HepG2 (cell line): Measurements from ENCODE around the gene RAC3. TPM values are rescaled to one million over a fixed set of nuclear protein-coding genes. Genes with fewer than 3 reads are reported as not detected.

Experiments
- FOXJ3 ChIP-seq: sonication (generic); formaldehyde crosslinking; IDR thresholded peaks from 2 replicates; pipeline ENCODE4 v1.4.0; 2020; ENCODE audit warnings: missing genetic modification reagents, mild to moderate bottlenecking, borderline replicate concordance
- FOXP1 ChIP-seq, 2 experiments: fragments of 450-650 bp in 1 of 2; IDR thresholded peaks; 2 replicates each; pipeline ENCODE4 v1.6.1; 2017 to 2018; ENCODE audit warnings: antibody characterized with exemption in 1 of 2
- HMG20B ChIP-seq: conservative IDR thresholded peaks from 2 replicates; pipeline ENCODE4 v1.6.1; 2016; ENCODE audit warnings: missing genetic modification reagents, missing compliant biosample characterization
- KDM5B ChIP-seq: sonication (generic); formaldehyde crosslinking; IDR thresholded peaks from 2 replicates; pipeline ENCODE4 v1.4.0; 2020; ENCODE audit warnings: missing genetic modification reagents, mild to moderate bottlenecking, borderline replicate concordance
- MED8 ChIP-seq: sonication (generic); formaldehyde crosslinking; IDR thresholded peaks from 2 replicates; pipeline ENCODE4 v1.8.1; 2023; ENCODE audit warnings: mild to moderate bottlenecking, missing genetic modification reagents; ENCODE audit not compliant: insufficient replicate concordance
- NR2F1 ChIP-seq, 2 experiments: fragments of 450-650 bp in 1 of 2; formaldehyde crosslinking in 1 of 2; IDR thresholded peaks; 2 replicates each; pipeline versions ENCODE4 v1.5.0 to v1.6.1; 2016 to 2020; ENCODE audit warnings: mild to moderate bottlenecking in 1 of 2, missing compliant biosample characterization in 1 of 2, missing genetic modification reagents in 1 of 2, moderate library complexity in 1 of 2
- POLR2A ChIP-seq, 2 experiments: IDR thresholded peaks; 2 replicates each; pipeline ENCODE4 v1.6.1; 2011; ENCODE audit warnings: low read depth in 2 of 2, low read length in 2 of 2, mild to moderate bottlenecking in 1 of 2, moderate library complexity in 1 of 2; ENCODE audit not compliant: insufficient read depth in 1 of 2
- RAD21 ChIP-seq: fragments of 450-650 bp; formaldehyde crosslinking; IDR thresholded peaks from 2 replicates; pipeline ENCODE4 v1.5.0; 2020; ENCODE audit warnings: mild to moderate bottlenecking
- RBM22 ChIP-seq: fragments of 200-400 bp; formaldehyde crosslinking; optimal IDR thresholded peaks from 2 replicates; pipeline ENCODE3; 2017; ENCODE audit warnings: mild to moderate bottlenecking, low read length, moderate library complexity
- TCF7L2 ChIP-seq: IDR thresholded peaks from 2 replicates; pipeline ENCODE4 v1.6.1; 2011; ENCODE audit warnings: mild to moderate bottlenecking, low read depth, low read length, moderate library complexity
- ZBTB8A ChIP-seq: sonication (generic); formaldehyde crosslinking; IDR thresholded peaks from 2 replicates; pipeline ENCODE4 v1.4.0; 2020; ENCODE audit warnings: mild to moderate bottlenecking, low read depth, missing genetic modification reagents, borderline replicate concordance
- ZFY ChIP-seq: sonication (generic); formaldehyde crosslinking; IDR thresholded peaks from 2 replicates; pipeline ENCODE4 v1.4.0; 2020; ENCODE audit warnings: missing genetic modification reagents
- ZNF24 ChIP-seq: fragments of 450-650 bp; IDR thresholded peaks from 2 replicates; pipeline ENCODE4 v1.6.1; 2017; ENCODE audit warnings: antibody characterized with exemption, mild to moderate bottlenecking
- ZNF552 ChIP-seq: sonication (generic); formaldehyde crosslinking; IDR thresholded peaks from 2 replicates; pipeline ENCODE4 v1.9.0; 2022; ENCODE audit warnings: missing genetic modification reagents, mild to moderate bottlenecking, borderline replicate concordance
- ZNF607 ChIP-seq: sonication (generic); formaldehyde crosslinking; IDR thresholded peaks from 2 replicates; pipeline ENCODE4 v1.5.1; 2020; ENCODE audit warnings: missing genetic modification reagents, mild to moderate bottlenecking, borderline replicate concordance
- ZNF780A ChIP-seq: sonication (generic); formaldehyde crosslinking; IDR thresholded peaks from 2 replicates; pipeline ENCODE4 v1.8.0; 2022; ENCODE audit warnings: mild to moderate bottlenecking, missing genetic modification reagents, moderate library complexity
- polyA plus RNA-seq, 8 experiments: library from polyadenylated mRNA; depleted of rRNA in 3 of 8; stranded (reverse) in 7 of 8; unstranded in 1 of 8; fragments of >200 nt; fragmentation: Illumina TruSeq in 4 of 8; extraction: Trizol in 4 of 8; gene quantifications; 2 replicates each; pipeline versions ENCODE4 v1.2.1 to v1.2.3, GENCODE V29; 2011 to 2016; ENCODE audit warnings: low read depth in 4 of 8, missing spikeins in 1 of 8, mixed read lengths in 1 of 8; ENCODE audit not compliant: insufficient read depth in 1 of 8
- total RNA-seq, 5 experiments: library from RNA; depleted of rRNA; stranded (reverse); fragments of >200 nt; fragmentation: Illumina TruSeq; extraction: Trizol; gene quantifications; 2 replicates each; pipeline ENCODE4 v1.2.3, GENCODE V29; 2016; ENCODE audit warnings: low read depth in 1 of 5
- TF ChIP-seq, protein P1 (sequence below), 2 experiments: sonication (generic) in 1 of 2; formaldehyde crosslinking in 1 of 2; IDR thresholded peaks; 2 replicates each; pipeline versions ENCODE4 v1.4.0 to v1.6.1; 2018 to 2020; ENCODE audit warnings: missing genetic modification reagents in 2 of 2, borderline replicate concordance in 1 of 2, low read depth in 1 of 2, mild to moderate bottlenecking in 1 of 2, missing biosample characterization in 1 of 2
- TF ChIP-seq, protein P2 (sequence below): sonication (generic); formaldehyde crosslinking; IDR thresholded peaks from 2 replicates; pipeline ENCODE4 v1.4.0; 2020; ENCODE audit warnings: missing genetic modification reagents
- TF ChIP-seq, protein P3 (sequence below): sonication (generic); formaldehyde crosslinking; IDR thresholded peaks from 2 replicates; pipeline ENCODE4 v1.8.1; 2023; ENCODE audit warnings: mild to moderate bottlenecking, missing genetic modification reagents
- TF ChIP-seq, protein P4 (sequence below): IDR thresholded peaks from 2 replicates; pipeline ENCODE4 v1.6.1; 2012; ENCODE audit warnings: inconsistent platforms
- TF ChIP-seq, protein P5 (sequence below): fragments of 450-650 bp; IDR thresholded peaks from 2 replicates; pipeline ENCODE4 v1.6.1; 2016
- TF ChIP-seq, protein P6 (sequence below): sonication (generic); formaldehyde crosslinking; IDR thresholded peaks from 2 replicates; pipeline ENCODE4 v1.5.1; 2020; ENCODE audit warnings: mild to moderate bottlenecking, missing genetic modification reagents, moderate library complexity

Gene RAC3
- total and polyA plus RNA-seq, 2 of the 13 experiments (the other 11 are each of a cell fraction or from before 2014, with no cell fraction given), result 10.5 to 21.3 TPM

DNA sequence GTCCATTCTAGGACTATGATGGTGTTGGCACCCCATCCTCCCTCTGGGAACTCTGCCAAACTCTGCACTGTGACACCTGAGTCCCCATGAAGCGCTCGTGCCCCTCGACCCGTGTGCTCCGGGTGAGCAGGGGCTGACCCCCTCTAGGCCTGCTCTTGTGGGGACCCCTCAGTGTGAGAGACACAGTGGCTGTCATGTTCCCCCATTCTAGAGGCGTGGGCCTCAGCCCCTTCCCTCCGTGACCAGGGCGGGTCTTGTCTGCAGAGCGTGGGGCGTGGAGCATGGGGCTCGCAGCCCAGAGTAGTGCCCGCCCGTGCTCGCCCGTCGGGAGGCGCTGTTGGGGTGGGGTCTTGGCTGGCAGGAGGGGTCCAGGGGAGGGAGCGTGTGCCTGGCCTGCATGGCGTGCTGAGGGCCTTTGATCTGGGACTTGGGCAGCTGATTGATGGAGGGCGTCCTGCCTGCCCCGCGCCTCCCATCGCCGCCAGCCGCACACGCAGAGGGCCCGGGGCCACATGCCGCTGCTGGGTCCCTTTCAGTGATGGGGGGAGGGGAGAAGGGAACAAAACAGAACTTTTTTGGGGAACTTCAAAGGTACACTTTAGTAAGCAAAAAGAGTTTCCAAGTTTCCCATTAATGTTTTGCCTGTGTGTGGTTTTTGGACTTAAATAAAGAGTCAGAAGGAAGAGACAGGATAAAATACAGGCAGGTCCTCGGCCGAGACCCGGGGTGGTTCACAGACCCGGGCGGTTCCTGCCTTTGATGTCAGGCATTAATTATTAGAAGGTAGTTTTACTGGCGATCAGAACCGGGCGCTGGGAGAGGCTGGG, 31.3 kb upstream of the RAC3 start (continued):
- TF ChIP-seq, protein P1, sequence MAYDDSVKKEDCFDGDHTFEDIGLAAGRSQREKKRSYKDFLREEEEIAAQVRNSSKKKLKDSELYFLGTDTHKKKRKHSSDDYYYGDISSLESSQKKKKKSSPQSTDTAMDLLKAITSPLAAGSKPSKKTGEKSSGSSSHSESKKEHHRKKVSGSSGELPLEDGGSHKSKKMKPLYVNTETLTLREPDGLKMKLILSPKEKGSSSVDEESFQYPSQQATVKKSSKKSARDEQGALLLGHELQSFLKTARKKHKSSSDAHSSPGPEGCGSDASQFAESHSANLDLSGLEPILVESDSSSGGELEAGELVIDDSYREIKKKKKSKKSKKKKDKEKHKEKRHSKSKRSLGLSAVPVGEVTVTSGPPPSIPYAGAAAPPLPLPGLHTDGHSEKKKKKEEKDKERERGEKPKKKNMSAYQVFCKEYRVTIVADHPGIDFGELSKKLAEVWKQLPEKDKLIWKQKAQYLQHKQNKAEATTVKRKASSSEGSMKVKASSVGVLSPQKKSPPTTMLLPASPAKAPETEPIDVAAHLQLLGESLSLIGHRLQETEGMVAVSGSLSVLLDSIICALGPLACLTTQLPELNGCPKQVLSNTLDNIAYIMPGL (CRISPR knock-in tag; IDR thresholded peaks at IDR 0.05; ENCODE audit: borderline replicate concordance in 1 of 2, low read depth in 1 of 2), result peak; percentile 36 to 77
- TF ChIP-seq ZFY (CRISPR knock-in tag) (peak; percentile 65), RAD21 (CRISPR knock-in tag) (peak; percentile 67), RBM22 (peak; percentile 90), TCF7L2 (peak; percentile 98), FOXJ3 (no peak), KDM5B (peak; percentile 8; the same call in 1 of the 2 replicates), ZNF552 (no peak), ZNF780A (CRISPR knock-in tag) (peak; percentile 13; the same call in 1 of the 2 replicates), ZNF607 (CRISPR knock-in tag) (0 out of 2 replicates have a peak, but pooled peaks have one; percentile 37), NR2F1 (CRISPR knock-in tag; IDR thresholded peaks at IDR 0.05) (0 out of 4 replicates have a peak, but pooled peaks of 1 of the 2 experiments have one; percentile 23), ZBTB8A (CRISPR knock-in tag) (0 out of 2 replicates have a peak, but pooled peaks have one; percentile 8), POLR2A (IDR thresholded peaks at IDR 0.05; ENCODE audit: insufficient read depth in 1 of 2, low read depth in 2 of 2, low read length in 2 of 2) (0 out of 4 replicates have a peak, but pooled peaks of 1 of the 2 experiments have one; percentile 44), ZNF24 (no peak), MED8 (CRISPR knock-in tag) (peak; percentile 42), FOXP1 (IDR thresholded peaks at IDR 0.05) (no peak), FOXP1 (CRISPR knock-in tag; IDR thresholded peaks at IDR 0.05) (peak; percentile 6; the same call in 1 of the 2 replicates), HMG20B (CRISPR knock-in tag) (0 out of 2 replicates have a peak, but pooled peaks have one; percentile 13)
- TF ChIP-seq, protein P2, sequence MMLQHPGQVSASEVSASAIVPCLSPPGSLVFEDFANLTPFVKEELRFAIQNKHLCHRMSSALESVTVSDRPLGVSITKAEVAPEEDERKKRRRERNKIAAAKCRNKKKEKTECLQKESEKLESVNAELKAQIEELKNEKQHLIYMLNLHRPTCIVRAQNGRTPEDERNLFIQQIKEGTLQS (CRISPR knock-in tag), result 0 out of 2 replicates have a peak, but pooled peaks have one; percentile 30
- TF ChIP-seq, protein P3, sequence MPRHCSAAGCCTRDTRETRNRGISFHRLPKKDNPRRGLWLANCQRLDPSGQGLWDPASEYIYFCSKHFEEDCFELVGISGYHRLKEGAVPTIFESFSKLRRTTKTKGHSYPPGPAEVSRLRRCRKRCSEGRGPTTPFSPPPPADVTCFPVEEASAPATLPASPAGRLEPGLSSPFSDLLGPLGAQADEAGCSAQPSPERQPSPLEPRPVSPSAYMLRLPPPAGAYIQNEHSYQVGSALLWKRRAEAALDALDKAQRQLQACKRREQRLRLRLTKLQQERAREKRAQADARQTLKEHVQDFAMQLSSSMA (CRISPR knock-in tag), result peak; percentile 65
- TF ChIP-seq, protein P4, sequence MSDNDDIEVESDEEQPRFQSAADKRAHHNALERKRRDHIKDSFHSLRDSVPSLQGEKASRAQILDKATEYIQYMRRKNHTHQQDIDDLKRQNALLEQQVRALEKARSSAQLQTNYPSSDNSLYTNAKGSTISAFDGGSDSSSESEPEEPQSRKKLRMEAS, result no peak
- TF ChIP-seq, protein P5, sequence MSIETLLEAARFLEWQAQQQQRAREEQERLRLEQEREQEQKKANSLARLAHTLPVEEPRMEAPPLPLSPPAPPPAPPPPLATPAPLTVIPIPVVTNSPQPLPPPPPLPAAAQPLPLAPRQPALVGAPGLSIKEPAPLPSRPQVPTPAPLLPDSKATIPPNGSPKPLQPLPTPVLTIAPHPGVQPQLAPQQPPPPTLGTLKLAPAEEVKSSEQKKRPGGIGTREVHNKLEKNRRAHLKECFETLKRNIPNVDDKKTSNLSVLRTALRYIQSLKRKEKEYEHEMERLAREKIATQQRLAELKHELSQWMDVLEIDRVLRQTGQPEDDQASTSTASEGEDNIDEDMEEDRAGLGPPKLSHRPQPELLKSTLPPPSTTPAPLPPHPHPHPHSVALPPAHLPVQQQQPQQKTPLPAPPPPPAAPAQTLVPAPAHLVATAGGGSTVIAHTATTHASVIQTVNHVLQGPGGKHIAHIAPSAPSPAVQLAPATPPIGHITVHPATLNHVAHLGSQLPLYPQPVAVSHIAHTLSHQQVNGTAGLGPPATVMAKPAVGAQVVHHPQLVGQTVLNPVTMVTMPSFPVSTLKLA, result 0 out of 2 replicates have a peak, but pooled peaks have one; percentile 15
- TF ChIP-seq, protein P6, sequence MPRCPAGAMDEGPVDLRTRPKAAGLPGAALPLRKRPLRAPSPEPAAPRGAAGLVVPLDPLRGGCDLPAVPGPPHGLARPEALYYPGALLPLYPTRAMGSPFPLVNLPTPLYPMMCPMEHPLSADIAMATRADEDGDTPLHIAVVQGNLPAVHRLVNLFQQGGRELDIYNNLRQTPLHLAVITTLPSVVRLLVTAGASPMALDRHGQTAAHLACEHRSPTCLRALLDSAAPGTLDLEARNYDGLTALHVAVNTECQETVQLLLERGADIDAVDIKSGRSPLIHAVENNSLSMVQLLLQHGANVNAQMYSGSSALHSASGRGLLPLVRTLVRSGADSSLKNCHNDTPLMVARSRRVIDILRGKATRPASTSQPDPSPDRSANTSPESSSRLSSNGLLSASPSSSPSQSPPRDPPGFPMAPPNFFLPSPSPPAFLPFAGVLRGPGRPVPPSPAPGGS (CRISPR knock-in tag), result no peak
